ENCODE measurements around the gene ASTN2.
A peak's percentile ranks its signal among the peaks of the same experiment; 100 is the strongest.
"Not testable (repeated sequence)": the region's sequence is repeated elsewhere in the genome, so short reads cannot be mapped to it uniquely, and the experiment has no call there.

ASTN2 gene

GRCh38 chr9:116694785-116695291 lies 720.0 kb downstream of the ASTN2 start:
- Mint-ChIP-seq H3K27ac (no peak overlapping the region), H3K27me3 (no peaks in the 10 kb centered on the region), H3K9me3 (no peaks in the 10 kb centered on the region), H3K4me3 (no peak overlapping the region), H3K36me3 (peaks cover 31% of the 10 kb centered on the region), H3K4me1 (peaks cover 22% of the 10 kb centered on the region)
- DNase-seq (ENCODE audit: low spot score in 2 of 2) (no peak), ATAC-seq (ENCODE audit: low read depth) (no peak)

- Mint-ChIP-seq H3K4me3 (no peak overlapping the region), H3K27me3 (no peaks in the 10 kb centered on the region), H3K36me3 (peaks cover 18% of the 10 kb centered on the region), H3K9me3 (no peaks in the 10 kb centered on the region), H3K4me1 (peaks cover 34% of the 10 kb centered on the region), H3K27ac (no peak overlapping the region)
- ATAC-seq (ENCODE audit: low read depth) (no peak), DNase-seq (ENCODE audit: low spot score in 2 of 2) (no peak)
Observed at GRCh38 chr9:116693233-116693731, 721.6 kb downstream of the ASTN2 start.

GRCh38 chr9:116692616-116693015 lies 722.2 kb downstream of the ASTN2 start:
- Mint-ChIP-seq H3K9me3 (no peaks in the 10 kb centered on the region), H3K36me3 (peaks cover 11% of the 10 kb centered on the region), H3K4me1 (peaks cover 41% of the 10 kb centered on the region), H3K27ac (no peak overlapping the region), H3K27me3 (no peaks in the 10 kb centered on the region), H3K4me3 (no peak overlapping the region)
- no peak for DNase-seq (ENCODE audit: low spot score in 2 of 2)
- ATAC-seq (ENCODE audit: low read depth), result peak; percentile 41

- no peak for ATAC-seq (ENCODE audit: low read depth)
- Mint-ChIP-seq H3K36me3 (peaks cover 4% of the 10 kb centered on the region), H3K4me1 (peaks cover 44% of the 10 kb centered on the region), H3K27ac (no peak overlapping the region), H3K27me3 (no peaks in the 10 kb centered on the region), H3K4me3 (no peak overlapping the region), H3K9me3 (no peaks in the 10 kb centered on the region)
- DNase-seq (ENCODE audit: low spot score in 2 of 2), result no peak
Observed at GRCh38 chr9:116691607-116692006, 723.2 kb downstream of the ASTN2 start.

GRCh38 chr9:116690805-116691204 lies 724.1 kb downstream of the ASTN2 start:
- H3K27ac Mint-ChIP-seq; H3K27me3 Mint-ChIP-seq; H3K36me3 Mint-ChIP-seq; H3K4me3 Mint-ChIP-seq; DNase-seq (ENCODE audit: low spot score in 2 of 2); H3K9me3 Mint-ChIP-seq; ATAC-seq (ENCODE audit: low read depth): not testable (repeated sequence)
- H3K4me1 Mint-ChIP-seq, result peaks cover 48% of the 10 kb centered on the region

GRCh38 chr9:116689486-116690032 lies 725.3 kb downstream of the ASTN2 start:
- H3K27me3 Mint-ChIP-seq, result no peaks in the 10 kb centered on the region
- H3K27ac Mint-ChIP-seq, result no peak overlapping the region
- no peak for ATAC-seq (ENCODE audit: low read depth)
- no peak for DNase-seq (ENCODE audit: low spot score in 2 of 2)
- H3K4me3 Mint-ChIP-seq, result no peak overlapping the region
- H3K4me1 Mint-ChIP-seq, result peaks cover 42% of the 10 kb centered on the region
- no peaks in the 10 kb centered on the region for H3K9me3 Mint-ChIP-seq
- H3K36me3 Mint-ChIP-seq, result peaks cover 2% of the 10 kb centered on the region

- DNase-seq (ENCODE audit: low spot score in 2 of 2), result no peak
- no peaks in the 10 kb centered on the region for H3K27me3 Mint-ChIP-seq
- H3K27ac Mint-ChIP-seq, result no peak overlapping the region
- H3K4me1 Mint-ChIP-seq, result peaks cover 42% of the 10 kb centered on the region
- peaks cover 2% of the 10 kb centered on the region for H3K36me3 Mint-ChIP-seq
- H3K4me3 Mint-ChIP-seq, result peak overlapping the region; percentile 33
- ATAC-seq (ENCODE audit: low read depth), result no peak
- no peaks in the 10 kb centered on the region for H3K9me3 Mint-ChIP-seq
Observed at GRCh38 chr9:116688806-116689485, 725.9 kb downstream of the ASTN2 start.

- H3K36me3 Mint-ChIP-seq, result peaks cover 2% of the 10 kb centered on the region
- ATAC-seq (ENCODE audit: low read depth) (no peak), DNase-seq (ENCODE audit: low spot score in 2 of 2) (no peak)
- H3K27me3 Mint-ChIP-seq, result no peaks in the 10 kb centered on the region
- H3K4me1 Mint-ChIP-seq, result peaks cover 39% of the 10 kb centered on the region
- H3K9me3 Mint-ChIP-seq, result no peaks in the 10 kb centered on the region
- peak overlapping the region; percentile 95 for H3K4me3 Mint-ChIP-seq
- H3K27ac Mint-ChIP-seq, result peak overlapping the region; percentile 29
Observed at GRCh38 chr9:116687754-116688135, 727.1 kb downstream of the ASTN2 start.

- DNase-seq (ENCODE audit: low spot score in 2 of 2) (peak; percentile 95 to 98), ATAC-seq (ENCODE audit: low read depth) (peak; percentile 96)
- Mint-ChIP-seq H3K27ac (peak within 1 kb of the TSS; percentile 29), H3K27me3 (no peaks in the 10 kb centered on the region), H3K4me3 (peak within 1 kb of the TSS; percentile 95), H3K9me3 (no peaks in the 10 kb centered on the region), H3K36me3 (peaks cover 2% of the 10 kb centered on the region), H3K4me1 (peaks cover 34% of the 10 kb centered on the region)
Observed at GRCh38 chr9:116687074-116687753, 727.6 kb downstream of the ASTN2 start, which contains the start of gene TRIM32. Gene TRIM32, plus strand, starts transcription at chr9:116687305. Its CDS starts 10,438 bp downstream, at chr9:116697743.

- peak overlapping the region; percentile 95 for H3K4me3 Mint-ChIP-seq
- ATAC-seq (ENCODE audit: low read depth) (peak; percentile 29), DNase-seq (ENCODE audit: low spot score in 2 of 2) (no peak)
- H3K4me1 Mint-ChIP-seq, result peaks cover 31% of the 10 kb centered on the region
- peaks cover 2% of the 10 kb centered on the region for H3K36me3 Mint-ChIP-seq
- H3K27ac Mint-ChIP-seq, result peak overlapping the region; percentile 29
- H3K27me3 Mint-ChIP-seq, result no peaks in the 10 kb centered on the region
- no peaks in the 10 kb centered on the region for H3K9me3 Mint-ChIP-seq
Observed at GRCh38 chr9:116686693-116687073, 728.2 kb downstream of the ASTN2 start.

- no peaks in the 10 kb centered on the region for H3K27me3 Mint-ChIP-seq
- peaks cover 2% of the 10 kb centered on the region for H3K36me3 Mint-ChIP-seq
- no peak for DNase-seq (ENCODE audit: low spot score in 2 of 2)
- no peak for ATAC-seq (ENCODE audit: low read depth)
- H3K4me3 Mint-ChIP-seq, result peak overlapping the region; percentile 95
- peaks cover 28% of the 10 kb centered on the region for H3K4me1 Mint-ChIP-seq
- H3K9me3 Mint-ChIP-seq, result no peaks in the 10 kb centered on the region
- H3K27ac Mint-ChIP-seq, result peak overlapping the region; percentile 29
Observed at GRCh38 chr9:116686135-116686534, 728.7 kb downstream of the ASTN2 start.

- Mint-ChIP-seq H3K9me3 (no peaks in the 10 kb centered on the region), H3K36me3 (peaks cover 2% of the 10 kb centered on the region), H3K27me3 (no peaks in the 10 kb centered on the region), H3K4me1 (peaks cover 28% of the 10 kb centered on the region), H3K4me3 (no peak overlapping the region), H3K27ac (no peak overlapping the region)
- ATAC-seq (ENCODE audit: low read depth) (no peak), DNase-seq (ENCODE audit: low spot score in 2 of 2) (no peak)
Observed at GRCh38 chr9:116685166-116685565, 729.7 kb downstream of the ASTN2 start.

- no peak overlapping the region for H3K4me3 Mint-ChIP-seq
- H3K4me1 Mint-ChIP-seq, result peaks cover 19% of the 10 kb centered on the region
- peaks cover 2% of the 10 kb centered on the region for H3K36me3 Mint-ChIP-seq
- no peaks in the 10 kb centered on the region for H3K27me3 Mint-ChIP-seq
- H3K27ac Mint-ChIP-seq, result no peak overlapping the region
- ATAC-seq (ENCODE audit: low read depth), result no peak
- no peaks in the 10 kb centered on the region for H3K9me3 Mint-ChIP-seq
- DNase-seq (ENCODE audit: low spot score in 2 of 2), result no peak
Observed at GRCh38 chr9:116683535-116683934, 731.3 kb downstream of the ASTN2 start.

Data from memory B cell (primary cell).